Gastrocnemius medialis (tissue), 4 donors: Measurements from ENCODE around the gene DOP1B. TPM values are rescaled to one million over a fixed set of nuclear protein-coding genes. Genes with fewer than 3 reads are reported as not detected.

Experiments used
- ATAC-seq, 2 donors: fragments of 150-250 bp; one replicate each; pipeline ENCODE4 v1.9.1; 2016
- DNase-seq, 2 donors: peaks; one replicate each; pipeline ENCODE4 v3.0.0-alpha.2; 2019
- H3K27ac ChIP-seq, 4 donors: fragments of 200-600 bp; sonication (generic); 1 replicate in 1 of 4; 2 replicates in 3 of 4; pipeline ENCODE4 v1.5.1; 2016 to 2018; ENCODE audit warnings: mild to moderate bottlenecking in 2 of 4, moderate library complexity in 1 of 4
- H3K27me3 ChIP-seq, 3 donors: fragments of 200-600 bp; sonication (generic) in 2 of 3; 1 replicate in 1 of 3; 2 replicates in 2 of 3; pipeline versions ENCODE4 v1.5.1 to v1.6.0; 2016 to 2019; ENCODE audit warnings: mild to moderate bottlenecking in 1 of 3, moderate library complexity in 1 of 3
- H3K36me3 ChIP-seq, 2 donors: fragments of 200-600 bp; sonication (generic) in 1 of 2; one replicate each; pipeline ENCODE4 v1.5.1; 2017 to 2018
- H3K4me1 ChIP-seq, 2 donors: fragments of 200-600 bp; sonication (generic) in 1 of 2; one replicate each; pipeline ENCODE4 v1.5.1; 2016 to 2017; ENCODE audit warnings: mild to moderate bottlenecking in 2 of 2
- H3K4me3 ChIP-seq, 4 donors: fragments of 200-600 bp; sonication (generic) in 3 of 4; 1 replicate in 1 of 4; 2 replicates in 3 of 4; pipeline ENCODE4 v1.5.1; 2016 to 2019; ENCODE audit warnings: mild to moderate bottlenecking in 2 of 4
- H3K9me3 ChIP-seq, 3 donors: fragments of 200-600 bp; sonication (generic) in 2 of 3; 1 replicate in 1 of 3; 2 replicates in 2 of 3; pipeline ENCODE4 v1.5.1; 2016 to 2019
- CTCF ChIP-seq, 5 experiments: fragments of 450-650 bp in 3 of 5; fragments of 200-600 bp in 2 of 5; sonication (generic) in 2 of 5; IDR thresholded peaks in 4 of 5; conservative IDR thresholded peaks in 1 of 5; 1 replicate in 4 of 5; 2 replicates in 1 of 5; pipeline ENCODE4 v1.5.1; 2016 to 2019; ENCODE audit warnings: antibody characterized with exemption in 5 of 5, mild to moderate bottlenecking in 3 of 5, moderate library complexity in 3 of 5
- POLR2A ChIP-seq, 2 donors: fragments of 450-650 bp; IDR thresholded peaks; one replicate each; pipeline ENCODE4 v1.6.1; 2017; ENCODE audit warnings: antibody characterized with exemption in 2 of 2, mild to moderate bottlenecking in 2 of 2, moderate library complexity in 2 of 2
- in situ Hi-C, 4 donors: fragments of 200-750 bp; cut with MboI; loops; one replicate each; pipeline versions ENCODE4 v1.15.0 to v1.8.0; 2017; ENCODE audit warnings: low sequenced_read_pairs in 4 of 4
- intact Hi-C: fragments of 100-400 bp; cut with DNase I; formaldehyde crosslinking; loops from one replicate; pipeline ENCODE4 v1.15.1; 2023; ENCODE audit warnings: low total_unique reads
- total RNA-seq, 4 donors: library from RNA; depleted of rRNA; stranded (reverse); fragments of >200 nt; gene quantifications; one replicate each; pipeline versions ENCODE4 v1.1.0 to v1.2.3, GENCODE V29; 2016

Gene DOP1B
- total RNA-seq, 4 donors from 2014 or later = 10.4 to 16.5 (median 13.5) TPM

- Histone ChIP-seq H3K4me3 (no peak overlapping the region), H3K4me1 (peaks cover 13 to 23% of the 10 kb centered on the region in 2 donors), H3K27ac (peak overlapping the region; percentile 68 to 79 (median 74)), H3K27me3 (no peaks in the 10 kb centered on the region), H3K9me3 (no peaks in the 10 kb centered on the region), H3K36me3 (no peaks in the 10 kb centered on the region)
- no peak for TF ChIP-seq POLR2A (IDR thresholded peaks at IDR 0.05)
- no peak for TF ChIP-seq CTCF (IDR thresholded peaks at IDR 0.05 in 4 of 5, conservative IDR thresholded peaks at IDR 0.05 in 1 of 5)
- ATAC-seq = no peak
- intact Hi-C loops (loop anchor here (1.0 to 2.0 kb wide), 3 partner anchors 14 to 48 kb away; partner anchors contain the start of gene DOP1B), in situ Hi-C loops (no loop called here)
- DNase-seq = no peak
Observed at GRCh38 chr21:36188937-36189336, 32.3 kb downstream of the DOP1B start.

GRCh38 chr21:36190736-36191135 lies 34.1 kb downstream of the DOP1B start:
- Histone ChIP-seq H3K36me3 (no peaks in the 10 kb centered on the region), H3K4me3 (no peak overlapping the region), H3K27ac (no peak overlapping the region), H3K4me1 (peaks cover 13 to 23% of the 10 kb centered on the region in 2 donors), H3K9me3 (no peaks in the 10 kb centered on the region), H3K27me3 (no peaks in the 10 kb centered on the region)
- DNase-seq = no peak
- in situ Hi-C loops = no loop called here
- no peak for ATAC-seq
- intact Hi-C loops = no loop called here
- TF ChIP-seq CTCF (IDR thresholded peaks at IDR 0.05 in 4 of 5, conservative IDR thresholded peaks at IDR 0.05 in 1 of 5) (no peak), POLR2A (IDR thresholded peaks at IDR 0.05) (no peak)

- Histone ChIP-seq H3K27ac (no peak overlapping the region), H3K4me1 (peaks cover 10 to 17% of the 10 kb centered on the region in 2 donors), H3K9me3 (no peaks in the 10 kb centered on the region), H3K36me3 (no peaks in the 10 kb centered on the region), H3K4me3 (no peak overlapping the region), H3K27me3 (no peaks in the 10 kb centered on the region)
- ATAC-seq (no peak), DNase-seq (no peak)
- in situ Hi-C loops (no loop called here), intact Hi-C loops (no loop called here)
- TF ChIP-seq POLR2A (IDR thresholded peaks at IDR 0.05) = no peak
- no peak for TF ChIP-seq CTCF (IDR thresholded peaks at IDR 0.05 in 4 of 5, conservative IDR thresholded peaks at IDR 0.05 in 1 of 5)
Observed at GRCh38 chr21:36193200-36193599, 36.6 kb downstream of the DOP1B start.

- DNase-seq (no peak), ATAC-seq (no peak)
- H3K27ac ChIP-seq = no peak overlapping the region
- peaks cover 2 to 11% of the 10 kb centered on the region in 2 donors for H3K4me1 ChIP-seq
- H3K9me3 ChIP-seq = no peaks in the 10 kb centered on the region
- TF ChIP-seq CTCF (IDR thresholded peaks at IDR 0.05 in 4 of 5, conservative IDR thresholded peaks at IDR 0.05 in 1 of 5) = no peak
- no peak for TF ChIP-seq POLR2A (IDR thresholded peaks at IDR 0.05)
- H3K27me3 ChIP-seq = no peaks in the 10 kb centered on the region
- intact Hi-C loops (no loop called here), in situ Hi-C loops (no loop called here)
- no peak overlapping the region for H3K4me3 ChIP-seq
- no peaks in the 10 kb centered on the region for H3K36me3 ChIP-seq
Observed at GRCh38 chr21:36194024-36194423, 37.4 kb downstream of the DOP1B start.

- H3K27ac ChIP-seq = no peak overlapping the region
- H3K4me3 ChIP-seq = no peak overlapping the region
- DNase-seq = no peak
- in situ Hi-C loops (no loop called here), intact Hi-C loops (no loop called here)
- peaks cover 0 to 3% of the 10 kb centered on the region in 2 donors for H3K4me1 ChIP-seq
- TF ChIP-seq POLR2A (IDR thresholded peaks at IDR 0.05) = no peak
- H3K9me3 ChIP-seq = no peaks in the 10 kb centered on the region
- ATAC-seq = no peak
- H3K36me3 ChIP-seq = no peaks in the 10 kb centered on the region
- H3K27me3 ChIP-seq = no peaks in the 10 kb centered on the region
Observed at GRCh38 chr21:36195613-36196012, 39.0 kb downstream of the DOP1B start.
